NCI-H2107 (cell line): Measurements from ENCODE around the gene SLC9A9.

Experiments
- DNase-seq: peaks from one replicate; lab custom pipeline; 2025; lab: John Stamatoyannopoulos, UW

The SLC9A9 gene

GRCh38 chr3:143413372-143413771 lies 434.9 kb downstream of the SLC9A9 start:
- DNase-seq: no peak

- DNase-seq: no peak
Measured at GRCh38 chr3:143412084-143412483, 436.2 kb downstream of the SLC9A9 start.

GRCh38 chr3:143410259-143410658 lies 438.0 kb downstream of the SLC9A9 start:
- DNase-seq: no peak

- DNase-seq: no peak
Measured at GRCh38 chr3:143408771-143409170, 439.5 kb downstream of the SLC9A9 start.

GRCh38 chr3:143402602-143403001 lies 445.7 kb downstream of the SLC9A9 start:
- DNase-seq: no peak

- no peak for DNase-seq
Measured at GRCh38 chr3:143396790-143397189, 451.5 kb downstream of the SLC9A9 start.

GRCh38 chr3:143389388-143389787 lies 458.9 kb downstream of the SLC9A9 start:
- DNase-seq: no peak

GRCh38 chr3:143387425-143387824 lies 460.8 kb downstream of the SLC9A9 start:
- DNase-seq: no peak

- no peak for DNase-seq
Measured at GRCh38 chr3:143384076-143384475, 464.2 kb downstream of the SLC9A9 start.

- no peak for DNase-seq
Measured at GRCh38 chr3:143383421-143383820, 464.8 kb downstream of the SLC9A9 start.

- no peak for DNase-seq
Measured at GRCh38 chr3:143382816-143383215, 465.5 kb downstream of the SLC9A9 start.

GRCh38 chr3:143380449-143380848 lies 467.8 kb downstream of the SLC9A9 start:
- DNase-seq: no peak

- no peak for DNase-seq
Measured at GRCh38 chr3:143375698-143376097, 472.6 kb downstream of the SLC9A9 start.

- no peak for DNase-seq
Measured at GRCh38 chr3:143367171-143367570, 481.1 kb downstream of the SLC9A9 start.

GRCh38 chr3:143366672-143367071 lies 481.6 kb downstream of the SLC9A9 start:
- no peak for DNase-seq

GRCh38 chr3:143363949-143364348 lies 484.3 kb downstream of the SLC9A9 start:
- DNase-seq: no peak

- DNase-seq: no peak
Measured at GRCh38 chr3:143363276-143363675, 485.0 kb downstream of the SLC9A9 start.

GRCh38 chr3:143362115-143362991 lies 485.9 kb downstream of the SLC9A9 start:
- no peak for DNase-seq

- DNase-seq: no peak
Measured at GRCh38 chr3:143361589-143361988, 486.7 kb downstream of the SLC9A9 start.

GRCh38 chr3:143360244-143360643 lies 488.0 kb downstream of the SLC9A9 start:
- DNase-seq: no peak

GRCh38 chr3:143358793-143359491 lies 489.3 kb downstream of the SLC9A9 start:
- no peak for DNase-seq

GRCh38 chr3:143358155-143358792 lies 490.0 kb downstream of the SLC9A9 start:
- no peak for DNase-seq

GRCh38 chr3:143357700-143358099 lies 490.6 kb downstream of the SLC9A9 start:
- DNase-seq: no peak
